ENCODE results near the gene ATR. TPM values are rescaled to one million over a fixed set of nuclear protein-coding genes. Genes with fewer than 3 reads are reported as not detected.

ATR gene
- total RNA-seq, 2 donors from 2014 or later = 18.2 to 18.8 TPM

DNA sequence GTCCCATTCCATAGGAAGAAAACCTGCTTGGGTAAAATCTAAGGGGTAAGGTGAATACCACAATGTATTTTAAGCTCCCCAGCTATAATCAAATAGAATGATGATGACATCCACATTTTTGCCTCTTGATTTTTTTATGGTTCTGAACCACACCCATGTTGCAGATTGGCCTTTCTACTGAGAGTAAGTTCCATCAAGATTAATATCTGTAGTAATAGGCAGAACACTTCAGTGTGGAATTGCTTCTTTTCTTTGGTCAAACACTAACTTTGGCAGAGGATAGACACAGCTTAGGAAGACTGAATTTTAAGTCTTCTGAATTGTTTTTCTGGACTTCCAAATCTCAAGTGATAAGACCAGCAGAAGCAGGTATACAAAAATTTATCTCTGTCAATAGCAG, 44.7 kb upstream of the ATR start:
- Histone ChIP-seq H3K27me3 (no peaks in the 10 kb centered on the region), H3K4me3 (no peak overlapping the region), H3K4me1 (no peaks in the 10 kb centered on the region), H3K9me3 (no peaks in the 10 kb centered on the region), H3K27ac (no peak overlapping the region), H3K36me3 (replicated peaks in 1 of 2; ENCODE audit: insufficient read depth in 1 of 2, low read depth in 2 of 2) (no peaks in the 10 kb centered on the region)
- ATAC-seq = no peak
- TF ChIP-seq, protein P1, sequence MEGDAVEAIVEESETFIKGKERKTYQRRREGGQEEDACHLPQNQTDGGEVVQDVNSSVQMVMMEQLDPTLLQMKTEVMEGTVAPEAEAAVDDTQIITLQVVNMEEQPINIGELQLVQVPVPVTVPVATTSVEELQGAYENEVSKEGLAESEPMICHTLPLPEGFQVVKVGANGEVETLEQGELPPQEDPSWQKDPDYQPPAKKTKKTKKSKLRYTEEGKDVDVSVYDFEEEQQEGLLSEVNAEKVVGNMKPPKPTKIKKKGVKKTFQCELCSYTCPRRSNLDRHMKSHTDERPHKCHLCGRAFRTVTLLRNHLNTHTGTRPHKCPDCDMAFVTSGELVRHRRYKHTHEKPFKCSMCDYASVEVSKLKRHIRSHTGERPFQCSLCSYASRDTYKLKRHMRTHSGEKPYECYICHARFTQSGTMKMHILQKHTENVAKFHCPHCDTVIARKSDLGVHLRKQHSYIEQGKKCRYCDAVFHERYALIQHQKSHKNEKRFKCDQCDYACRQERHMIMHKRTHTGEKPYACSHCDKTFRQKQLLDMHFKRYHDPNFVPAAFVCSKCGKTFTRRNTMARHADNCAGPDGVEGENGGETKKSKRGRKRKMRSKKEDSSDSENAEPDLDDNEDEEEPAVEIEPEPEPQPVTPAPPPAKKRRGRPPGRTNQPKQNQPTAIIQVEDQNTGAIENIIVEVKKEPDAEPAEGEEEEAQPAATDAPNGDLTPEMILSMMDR (IDR thresholded peaks at IDR 0.05) = no peak
- TF ChIP-seq POLR2A (IDR thresholded peaks at IDR 0.05) = no peak
- intact Hi-C loops (cut with DNase I) = no loop called here
- DNase-seq = no peak

DNA sequence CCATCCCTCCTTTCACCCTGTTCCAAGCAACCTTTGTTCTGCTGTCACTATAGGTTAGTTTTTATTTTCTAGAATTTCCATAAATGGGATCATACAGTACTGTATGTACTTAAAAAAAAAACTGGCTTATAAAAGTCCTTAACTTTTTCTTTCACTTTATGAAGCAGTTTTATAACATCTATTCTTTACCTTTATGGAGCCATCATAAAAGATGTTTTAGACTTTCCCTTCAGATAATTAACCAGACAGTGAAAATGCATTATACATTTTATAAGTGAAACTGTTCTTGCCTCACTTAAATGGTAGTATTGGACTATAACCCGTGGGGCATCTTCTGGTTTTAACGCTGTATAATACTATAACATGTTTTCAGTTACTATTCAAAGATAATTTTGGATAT, 43.9 kb upstream of the ATR start:
- WGBS, 2 donors = 87 to 94% methylated on average over 2 of the region's 2 CpGs
- H3K27me3 ChIP-seq = no peaks in the 10 kb centered on the region
- no peaks in the 10 kb centered on the region for H3K4me1 ChIP-seq
- no peak for TF ChIP-seq POLR2A (IDR thresholded peaks at IDR 0.05)
- TF ChIP-seq, protein P1 (IDR thresholded peaks at IDR 0.05) = no peak
- DNase-seq = no peak
- H3K27ac ChIP-seq = no peak overlapping the region
- no peak for ATAC-seq
- H3K4me3 ChIP-seq = no peak overlapping the region
- H3K9me3 ChIP-seq = no peaks in the 10 kb centered on the region
- intact Hi-C loops (cut with DNase I) = no loop called here
- no peaks in the 10 kb centered on the region for H3K36me3 ChIP-seq (replicated peaks in 1 of 2; ENCODE audit: insufficient read depth in 1 of 2, low read depth in 2 of 2)

DNA sequence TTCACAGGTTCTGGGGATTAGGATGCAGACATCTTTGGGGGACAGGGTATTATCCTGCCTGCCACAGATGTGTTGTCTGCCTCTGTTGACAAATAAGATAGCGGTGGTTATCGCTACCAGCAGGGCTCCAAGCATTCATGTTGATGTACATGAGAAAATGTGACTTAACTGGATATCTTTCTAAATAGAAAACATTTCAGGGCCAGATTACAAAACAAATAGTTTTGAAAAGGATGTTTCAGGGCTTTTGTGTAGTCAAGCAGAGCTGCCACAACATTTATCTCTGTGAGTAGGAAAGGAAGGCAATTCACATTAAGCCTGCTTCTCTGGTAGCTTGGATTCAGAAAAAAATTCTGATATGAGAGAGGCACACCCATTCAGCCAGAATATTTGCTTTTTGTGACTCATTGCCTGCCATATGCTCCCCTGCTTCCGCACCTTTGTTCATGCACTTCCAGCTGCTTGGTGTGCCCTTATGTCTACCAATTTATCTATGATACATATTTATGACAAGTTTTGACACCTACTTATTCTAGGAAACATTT, 40.5 kb upstream of the ATR start:
- H3K36me3 ChIP-seq (replicated peaks in 1 of 2; ENCODE audit: insufficient read depth in 1 of 2, low read depth in 2 of 2) = no peaks in the 10 kb centered on the region
- TF ChIP-seq, protein P1 (IDR thresholded peaks at IDR 0.05) = no peak
- TF ChIP-seq POLR2A (IDR thresholded peaks at IDR 0.05) = no peak
- ATAC-seq (peak; percentile 40), DNase-seq (peak in 3 of 4 donors; percentile 17 to 29 (median 19))
- WGBS, 2 donors = 68 to 83% methylated on average over 3 of the region's 3 CpGs
- no peaks in the 10 kb centered on the region for H3K27me3 ChIP-seq
- H3K27ac ChIP-seq = no peak overlapping the region
- no peak overlapping the region for H3K4me3 ChIP-seq
- H3K4me1 ChIP-seq = no peaks in the 10 kb centered on the region
- intact Hi-C loops (cut with DNase I) = no loop called here
- H3K9me3 ChIP-seq = no peaks in the 10 kb centered on the region

DNA sequence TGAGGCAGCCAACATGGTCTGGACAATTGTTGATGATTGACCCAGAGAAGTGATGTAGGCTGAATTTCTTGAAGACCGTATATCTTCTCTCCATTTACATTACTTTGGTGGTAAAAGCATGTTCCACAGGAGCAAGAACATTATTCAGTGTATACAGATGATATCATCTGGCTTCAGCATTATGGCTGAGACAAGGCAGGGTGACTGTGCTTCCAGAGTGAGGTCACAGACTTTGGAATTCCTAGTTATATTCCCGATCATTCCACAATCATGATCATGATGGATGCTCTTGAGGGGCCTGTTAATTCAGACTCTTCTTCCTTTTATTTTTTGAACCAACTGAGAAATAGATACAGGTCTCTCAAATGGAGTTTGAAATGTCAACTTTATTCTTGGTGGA, 36.6 kb upstream of the ATR start:
- no peak for TF ChIP-seq POLR2A (IDR thresholded peaks at IDR 0.05)
- TF ChIP-seq, protein P1 (IDR thresholded peaks at IDR 0.05) = no peak
- Histone ChIP-seq H3K9me3 (no peaks in the 10 kb centered on the region), H3K27me3 (no peaks in the 10 kb centered on the region), H3K27ac (no peak overlapping the region), H3K4me3 (no peak overlapping the region), H3K4me1 (no peaks in the 10 kb centered on the region), H3K36me3 (replicated peaks in 1 of 2; ENCODE audit: insufficient read depth in 1 of 2, low read depth in 2 of 2) (no peaks in the 10 kb centered on the region)
- WGBS, 2 donors = 93 to 100% methylated on average over 2 of the region's 2 CpGs
- no peak for DNase-seq
- intact Hi-C loops (cut with DNase I) = no loop called here
- no peak for ATAC-seq

DNA sequence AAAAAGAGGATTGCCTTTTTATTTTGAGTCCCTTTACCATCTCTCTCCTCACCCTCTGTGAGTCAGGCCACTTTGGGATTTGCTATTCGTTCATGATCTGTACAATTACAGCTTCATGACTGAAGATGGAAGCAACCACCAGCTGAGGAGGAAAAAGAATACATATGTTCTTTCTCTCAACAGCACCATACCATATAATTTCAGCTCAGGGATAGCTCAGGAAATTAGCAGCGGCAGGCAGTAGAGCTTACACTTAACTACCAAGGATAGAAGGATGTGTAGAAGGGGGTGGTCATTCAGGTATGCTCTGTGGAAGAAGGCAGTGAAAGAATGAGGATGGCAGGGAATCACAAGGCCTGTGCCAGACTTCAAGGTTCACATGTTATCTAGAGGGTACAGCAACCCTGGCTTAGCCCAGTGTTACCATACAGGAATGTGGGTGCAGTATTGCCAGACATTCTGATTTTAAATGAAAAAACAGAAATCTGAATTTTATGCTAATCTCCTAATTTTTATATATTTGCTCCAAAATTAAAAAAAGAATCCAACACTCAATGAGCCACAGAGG, 35.6 kb upstream of the ATR start:
- no peaks in the 10 kb centered on the region for H3K4me1 ChIP-seq
- H3K9me3 ChIP-seq = no peaks in the 10 kb centered on the region
- no peak for ATAC-seq
- TF ChIP-seq POLR2A (IDR thresholded peaks at IDR 0.05) = no peak
- TF ChIP-seq, protein P1 (IDR thresholded peaks at IDR 0.05) = no peak
- H3K36me3 ChIP-seq (replicated peaks in 1 of 2; ENCODE audit: insufficient read depth in 1 of 2, low read depth in 2 of 2) = no peaks in the 10 kb centered on the region
- WGBS, 2 donors = 93 to 95% methylated on average over 2 of the region's 2 CpGs
- H3K4me3 ChIP-seq = no peak overlapping the region
- H3K27me3 ChIP-seq = no peaks in the 10 kb centered on the region
- no peak for DNase-seq
- H3K27ac ChIP-seq = no peak overlapping the region
- intact Hi-C loops (cut with DNase I) = no loop called here

All from body of pancreas (tissue), 4 donors.